Right lobe of liver (tissue), 6 donors: ENCODE measurements around the gene EYA3. TPM values are rescaled to one million over a fixed set of nuclear protein-coding genes. Genes with fewer than 3 reads are reported as not detected.

Source experiments
- ATAC-seq, 4 donors: fragments of 200-7000 bp; cut with Tn5 transposase; one replicate each; pipeline ENCODE4 v1.9.1; 2020; ENCODE audit warnings: mild to moderate bottlenecking in 4 of 4, moderate library complexity in 4 of 4
- DNase-seq, 3 donors: peaks; one replicate each; pipeline ENCODE4 v3.0.0-alpha.2; 2020
- H3K27ac ChIP-seq, 3 donors: fragments of 200-600 bp; one replicate each; pipeline ENCODE4 v1.8.0; 2022
- H3K27me3 ChIP-seq, 2 donors: fragments of 200-600 bp; one replicate each; pipeline ENCODE4 v1.8.0; 2022
- H3K36me3 ChIP-seq, 4 donors: fragments of 200-600 bp; sonication (generic) in 1 of 4; one replicate each; pipeline versions ENCODE4 v1.5.1 to v1.8.0; 2017 to 2022; ENCODE audit warnings: control low read depth in 1 of 4
- H3K4me1 ChIP-seq, 4 donors: fragments of 200-600 bp; sonication (generic) in 1 of 4; one replicate each; pipeline versions ENCODE4 v1.5.1 to v1.8.0; 2017 to 2022; ENCODE audit warnings: control low read depth in 1 of 4
- H3K4me3 ChIP-seq, 3 donors: fragments of 200-600 bp; one replicate each; pipeline ENCODE4 v1.8.0; 2022
- H3K9me3 ChIP-seq, 4 donors: fragments of 200-600 bp; sonication (generic) in 1 of 4; one replicate each; pipeline versions ENCODE4 v1.5.1 to v1.8.0; 2017 to 2022; ENCODE audit warnings: control low read depth in 1 of 4
- CTCF ChIP-seq, 4 donors: fragments of 200-600 bp in 3 of 4; fragments of 450-650 bp in 1 of 4; IDR thresholded peaks; one replicate each; pipeline versions ENCODE4 v1.5.1 to v1.8.0; 2016 to 2022; ENCODE audit warnings: antibody characterized with exemption in 4 of 4, mild to moderate bottlenecking in 2 of 4
- POLR2A ChIP-seq: fragments of 450-650 bp; IDR thresholded peaks from one replicate; pipeline ENCODE4 v1.6.1; 2017; ENCODE audit warnings: antibody characterized with exemption, mild to moderate bottlenecking
- WGBS: methylation state at CpG from one replicate; pipeline ENCODE4 v1.1.6; 2018; ENCODE audit warnings: low coverage, low lambda C conversion rate; ENCODE audit not compliant: insufficient coverage; ENCODE audit errors: missing lambda C conversion rate; 5-methylcytosine and 5-hydroxymethylcytosine counted together
- intact Hi-C, 2 donors: fragments of 100-400 bp; cut with DNase I; formaldehyde crosslinking; loops; one replicate each; pipeline versions ENCODE4 v1.11.2 to v1.14.1; 2022
- total RNA-seq, 6 experiments: library from RNA; depleted of rRNA in 2 of 6; stranded (reverse); fragments of >200 nt in 2 of 6; fragmentation: NEBNext Ultra II Directional in 3 of 6; extraction: Animal tissue kit (Norgen Biotek cat#: 25700) in 3 of 6; gene quantifications; one replicate each; pipeline versions ENCODE4 v1.1.0 to v1.2.4, GENCODE V29; 2016 to 2023
- donor health status: DM: no; HTN: yes; CAD: no.
- donor health status: DM: no; HTN: no; CAD: no.
- donor health status: DM: no; HTN: no; CAD: no.
- donor health status: DM: no; HTN: yes; CAD: no.
- donor health status: DM: no; HTN: yes; CAD: no.

EYA3 gene
- total RNA-seq, 6 experiments from 2014 or later = 6.6 to 10.2 (median 7.3) TPM

GRCh38 chr1:28115267-28115666 lies 26.9 kb upstream of the EYA3 start:
- intact Hi-C loops = no loop called here
- DNase-seq = peak in 1 of 3 donors; percentile 26

GRCh38 chr1:28114844-28115243 lies 26.4 kb upstream of the EYA3 start:
- no peak overlapping the region for H3K27ac ChIP-seq

More at GRCh38 chr1:28115267-28115666, 26.9 kb upstream of the EYA3 start:
- Histone ChIP-seq H3K9me3 (no peaks in the 10 kb centered on the region), H3K4me3 (no peak overlapping the region), H3K36me3 (no peaks in the 10 kb centered on the region), H3K27ac (no peak overlapping the region), H3K4me1 (no peaks in the 10 kb centered on the region), H3K27me3 (no peaks in the 10 kb centered on the region)
- WGBS = 39% methylated on average over 4 of the region's 4 CpGs
- ATAC-seq = peak in 3 of 4 donors; percentile 21 to 59 (median 24)
- no peak for TF ChIP-seq CTCF (IDR thresholded peaks at IDR 0.05)
- TF ChIP-seq POLR2A = no peak

GRCh38 chr1:28113242-28113572 lies 24.8 kb upstream of the EYA3 start:
- intact Hi-C loops = no loop called here
- TF ChIP-seq POLR2A = no peak
- peak in 1 of 4 donors; percentile 27 for TF ChIP-seq CTCF (IDR thresholded peaks at IDR 0.05)
- Histone ChIP-seq H3K27me3 (no peaks in the 10 kb centered on the region), H3K9me3 (no peaks in the 10 kb centered on the region), H3K36me3 (no peaks in the 10 kb centered on the region), H3K4me3 (no peak overlapping the region), H3K27ac (no peak overlapping the region), H3K4me1 (no peaks in the 10 kb centered on the region)
- ATAC-seq (no peak), DNase-seq (no peak)
- WGBS = 71% methylated on average over 3 of the region's 3 CpGs

More at GRCh38 chr1:28114844-28115243, 26.4 kb upstream of the EYA3 start:
- Histone ChIP-seq H3K4me1 (no peaks in the 10 kb centered on the region), H3K4me3 (no peak overlapping the region), H3K9me3 (no peaks in the 10 kb centered on the region), H3K27me3 (no peaks in the 10 kb centered on the region), H3K36me3 (no peaks in the 10 kb centered on the region)
- intact Hi-C loops = no loop called here
- no peak for DNase-seq
- TF ChIP-seq CTCF (IDR thresholded peaks at IDR 0.05) (no peak), POLR2A (no peak)
- 40% methylated on average over 1 of the region's 2 CpGs for WGBS
- no peak for ATAC-seq

GRCh38 chr1:28112388-28113241 lies 24.2 kb upstream of the EYA3 start:
- no peaks in the 10 kb centered on the region for H3K4me1 ChIP-seq
- DNase-seq (peak in 1 of 3 donors; percentile 31), ATAC-seq (peak; percentile 40 to 68 (median 62))
- TF ChIP-seq POLR2A = no peak
- TF ChIP-seq CTCF (IDR thresholded peaks at IDR 0.05) = peak in 3 of 4 donors; percentile 6 to 22 (median 20)
- H3K4me3 ChIP-seq = no peak overlapping the region
- 62% methylated on average over 3 of the region's 5 CpGs for WGBS
- no peaks in the 10 kb centered on the region for H3K9me3 ChIP-seq
- H3K27me3 ChIP-seq = no peaks in the 10 kb centered on the region
- no peaks in the 10 kb centered on the region for H3K36me3 ChIP-seq
- intact Hi-C loops = no loop called here
- H3K27ac ChIP-seq = no peak overlapping the region
